GM12878 (cell line): ENCODE data around the gene FAM117B. TPM values are rescaled to one million over a fixed set of nuclear protein-coding genes. Genes with fewer than 3 reads are reported as not detected.

Experiments
- ATAC-seq: fragments of 200-7000 bp; cut with Tn5 transposase; 3 replicates; pipeline ENCODE4 v1.9.1; 2020; ENCODE audit warnings: mild to moderate bottlenecking, moderate library complexity
- BruUV-seq: library from RNA; stranded (reverse); fragments of 400-500 nt; replicated peaks from 2 replicates; lab custom pipeline; 2021; lab: Mats Ljungman, UMichigan
- CTCF ChIA-PET: fragments of 300-600 bp; sonication (Branson Sonifier 250); formaldehyde crosslinking; extraction: SDS; loops from one replicate; lab custom pipeline; 2021; ENCODE audit warnings: inconsistent platforms; lab: Yijun Ruan, JAX
- POLR2A ChIA-PET: fragments of 350-600 bp; formaldehyde crosslinking; extraction: SDS; loops from one replicate; lab custom pipeline; 2021; ENCODE audit warnings: inconsistent platforms; lab: Charles Lee
- RAD21 ChIA-PET: fragments of 300-600 bp; sonication (Branson Sonifier 250); formaldehyde crosslinking; loops from one replicate; lab custom pipeline; 2023; ENCODE audit warnings: antibody characterized with exemption; ENCODE audit not compliant: unreplicated experiment; lab: Charles Lee
- SMC1A ChIA-PET: fragments of 300-600 bp; sonication (Branson Sonifier 250); formaldehyde crosslinking; loops from one replicate; lab custom pipeline; 2023; ENCODE audit not compliant: unreplicated experiment, uncharacterized antibody; lab: Charles Lee
- DNase-seq: peaks from one replicate; pipeline ENCODE4 v3.0.0-alpha.2; 2011; ENCODE audit warnings: low read depth, low spot score
- FAIRE-seq: peaks from 3 replicates; lab custom pipeline; 2011; peaks lifted over from hg19 to GRCh38; lab: Jason Lieb, UNC
- H2AFZ ChIP-seq: 2 replicates; pipeline ENCODE4 v1.6.0; 2011; ENCODE audit warnings: low read depth, low read length, control low read depth; ENCODE audit not compliant: control insufficient read depth
- H3K27ac ChIP-seq: 2 replicates; pipeline ENCODE4 v1.5.1; 2011; ENCODE audit warnings: control low read depth; ENCODE audit not compliant: control insufficient read depth, insufficient read depth
- H3K27me3 ChIP-seq, 2 experiments: replicated peaks in 1 of 2; 2 replicates each; pipeline versions ENCODE4 v1.6.0 to v1.6.1; 2011; ENCODE audit warnings: low read length in 1 of 2; ENCODE audit not compliant: control insufficient read depth in 2 of 2, insufficient read depth in 2 of 2
- H3K36me3 ChIP-seq, 2 experiments: 2 replicates each; pipeline ENCODE4 v1.5.1; 2011; ENCODE audit warnings: low read length in 1 of 2; ENCODE audit not compliant: control insufficient read depth in 2 of 2, insufficient read depth in 2 of 2
- H3K4me1 ChIP-seq: 2 replicates; pipeline ENCODE4 v1.6.1; 2011; ENCODE audit warnings: mild to moderate bottlenecking, low read length, moderate library complexity, mixed read lengths; ENCODE audit not compliant: control insufficient read depth, insufficient read depth
- H3K4me2 ChIP-seq: 2 replicates; pipeline ENCODE4 v1.6.0; 2011; ENCODE audit warnings: control low read depth; ENCODE audit not compliant: control insufficient read depth, insufficient read depth
- H3K4me3 ChIP-seq: fragments of 200-600 bp; sonication (generic); 2 replicates; pipeline ENCODE4 v1.5.1; 2016
- H3K79me2 ChIP-seq: 2 replicates; pipeline ENCODE4 v1.6.0; 2011; ENCODE audit warnings: low read length; ENCODE audit not compliant: control insufficient read depth, insufficient read depth
- H3K9ac ChIP-seq: 2 replicates; pipeline ENCODE4 v1.8.0; 2011; ENCODE audit warnings: low read length, control low read depth, mixed read lengths; ENCODE audit not compliant: control insufficient read depth, insufficient read depth
- H3K9me3 ChIP-seq: replicated peaks from 3 replicates; pipeline ENCODE4 v1.5.1; 2011; ENCODE audit warnings: mild to moderate bottlenecking, low read length; ENCODE audit not compliant: control insufficient read depth, insufficient read depth
- H4K20me1 ChIP-seq: 2 replicates; pipeline ENCODE4 v1.6.0; 2011; ENCODE audit not compliant: control insufficient read depth, insufficient read depth
- CBX3 ChIP-seq: fragments of 200-600 bp; sonication (generic); IDR thresholded peaks from 2 replicates; pipeline ENCODE4 v1.6.1; 2016; ENCODE audit warnings: low read depth, borderline replicate concordance
- CEBPZ ChIP-seq: fragments of 150-350 bp; IDR thresholded peaks from 2 replicates; pipeline ENCODE4 v1.6.1; 2016; ENCODE audit warnings: low read depth, low read length
- CTCF ChIP-seq, 3 experiments: IDR thresholded peaks in 2 of 3; conservative IDR thresholded peaks in 1 of 3; 2 replicates each; pipeline ENCODE4 v1.5.1; 2011; ENCODE audit warnings: low read depth in 3 of 3, low read length in 3 of 3, mild to moderate bottlenecking in 3 of 3, control low read depth in 2 of 3, moderate library complexity in 2 of 3, inconsistent platforms in 1 of 3, mixed read lengths in 1 of 3; ENCODE audit not compliant: control insufficient read depth in 2 of 3, insufficient read depth in 1 of 3; ENCODE audit errors: extremely low read depth in 1 of 3
- FOS ChIP-seq: IDR thresholded peaks from 3 replicates; pipeline ENCODE4 v1.6.1; 2011; ENCODE audit warnings: borderline replicate concordance; ENCODE audit not compliant: insufficient read length; ENCODE audit errors: extremely low read depth
- FOXK2 ChIP-seq: fragments of 450-650 bp; IDR thresholded peaks from 2 replicates; pipeline ENCODE4 v1.6.1; 2017; ENCODE audit warnings: mild to moderate bottlenecking, moderate library complexity
- HDAC2 ChIP-seq: fragments of 200-600 bp; sonication (generic); IDR thresholded peaks from 2 replicates; pipeline ENCODE4 v1.6.1; 2017
- HDGF ChIP-seq: fragments of 450-650 bp; IDR thresholded peaks from 2 replicates; pipeline ENCODE4 v1.6.1; 2016; ENCODE audit warnings: antibody characterized with exemption
- JUND ChIP-seq: IDR thresholded peaks from 2 replicates; pipeline ENCODE4 v1.6.1; 2012; ENCODE audit warnings: low read depth, mild to moderate bottlenecking, low read length, improper control_type of control experiment, moderate library complexity
- KAT2A ChIP-seq: conservative IDR thresholded peaks from 2 replicates; pipeline ENCODE4 v1.6.1; 2011; ENCODE audit warnings: low read depth, low read length; ENCODE audit not compliant: control insufficient read depth
- NR2C1 ChIP-seq: fragments of 450-650 bp; IDR thresholded peaks from 2 replicates; pipeline ENCODE4 v1.6.1; 2017; ENCODE audit warnings: antibody characterized with exemption, mild to moderate bottlenecking, moderate library complexity
- SREBF1 ChIP-seq: IDR thresholded peaks from 2 replicates; pipeline ENCODE4 v1.6.1; 2012; ENCODE audit warnings: mild to moderate bottlenecking, low read length
- TBL1XR1 ChIP-seq: IDR thresholded peaks from 2 replicates; pipeline ENCODE4 v1.6.1; 2012; ENCODE audit warnings: low read depth, low read length, improper control_type of control experiment
- ZBED1 ChIP-seq: IDR thresholded peaks from 2 replicates; pipeline ENCODE4 v1.6.1; 2016; ENCODE audit warnings: borderline replicate concordance
- ZNF24 ChIP-seq: fragments of 450-650 bp; IDR thresholded peaks from 2 replicates; pipeline ENCODE4 v1.6.1; 2017; ENCODE audit warnings: antibody characterized with exemption, mild to moderate bottlenecking
- ZNF274 ChIP-seq: IDR thresholded peaks from one replicate; pipeline ENCODE4 v1.8.0; 2011; ENCODE audit not compliant: insufficient read length, insufficient read depth
- ZNF687 ChIP-seq: fragments of 450-650 bp; IDR thresholded peaks from 2 replicates; pipeline ENCODE4 v1.6.1; 2017; ENCODE audit warnings: mild to moderate bottlenecking, moderate library complexity
- ZSCAN29 ChIP-seq: fragments of 450-650 bp; IDR thresholded peaks from 2 replicates; pipeline ENCODE4 v1.6.1; 2017; ENCODE audit warnings: mild to moderate bottlenecking, moderate library complexity
- WGBS: methylation state at CpG from one replicate; pipeline ENCODE4 v1.1.6; 2016; ENCODE audit warnings: low lambda C conversion rate; ENCODE audit not compliant: insufficient replicate concordance, insufficient coverage; ENCODE audit errors: missing lambda C conversion rate; 5-methylcytosine and 5-hydroxymethylcytosine counted together
- in situ Hi-C: fragments of 300-500 bp; cut with MboI; formaldehyde crosslinking; loops from 9 replicates; pipeline ENCODE4 v1.14.3; 2018; ENCODE audit warnings: mixed read lengths
- intact Hi-C: fragments of 100-400 bp; cut with micrococcal nuclease; formaldehyde crosslinking; loops from one replicate; pipeline ENCODE4 v1.14.2; 2022; ENCODE audit not compliant: unreplicated experiment
- polyA plus RNA-seq, 11 experiments: library from polyadenylated mRNA; depleted of rRNA in 4 of 11; unstranded in 6 of 11; stranded (reverse) in 5 of 11; fragments of >200 nt; fragmentation: Nextera tagmentation in 4 of 11; fragmentation: Illumina TruSeq in 1 of 11; extraction: Ambion mirVana in 4 of 11; extraction: Trizol in 1 of 11; gene quantifications; 1 replicate in 1 of 11; 2 replicates in 10 of 11; pipeline versions ENCODE4 v1.2.1 to v1.2.3, GENCODE V29; 2011 to 2016; ENCODE audit warnings: inconsistent platforms in 2 of 11, missing spikeins in 2 of 11, low read depth in 1 of 11
- total RNA-seq, 4 experiments: library from RNA; depleted of rRNA in 3 of 4; stranded (reverse); fragments of >200 nt in 3 of 4; fragmentation: Illumina TruSeq in 1 of 4; extraction: Trizol in 1 of 4; gene quantifications; 2 replicates each; pipeline versions ENCODE4 v1.2.1 to v1.2.3, GENCODE V29; 2013 to 2021

The FAM117B gene
- total and polyA plus RNA-seq, 10 of the 15 experiments (the other 5 are each of a cell fraction or from before 2014, with no cell fraction given) = 1.6 to 7.6 (median 4.2) TPM

GRCh38 chr2:202605174-202605573 is 29.6 kb upstream of the FAM117B start:
- Histone ChIP-seq H3K36me3 (no peaks in the 10 kb centered on the region), H3K4me3 (no peak overlapping the region)
- 100% methylated on average over 1 of the region's 1 CpG for WGBS
- FAIRE-seq = no peak
- ATAC-seq = no peak
- no peak for TF ChIP-seq ZBED1
- TF ChIP-seq ZNF274 = no peak
- no peak for TF ChIP-seq FOXK2
- no peak for TF ChIP-seq HDAC2
- TF ChIP-seq HDGF = no peak
- no peak for TF ChIP-seq ZNF687
- no peak for TF ChIP-seq KAT2A
- TF ChIP-seq NR2C1 = no peak
- no peak for TF ChIP-seq JUND
- no peak for TF ChIP-seq FOS
- no peak for TF ChIP-seq ZSCAN29
- TF ChIP-seq TBL1XR1 = no peak
- no peak for TF ChIP-seq CTCF (IDR thresholded peaks at IDR 0.05 in 2 of 3, conservative IDR thresholded peaks at IDR 0.05 in 1 of 3; ENCODE audit: control insufficient read depth in 2 of 3, extremely low read depth in 1 of 3, insufficient read depth in 1 of 3, low read depth in 3 of 3, low read length in 3 of 3)
- TF ChIP-seq SREBF1 = no peak
- no peak for TF ChIP-seq CEBPZ
- no peak for TF ChIP-seq CBX3
- no peak for TF ChIP-seq ZNF24
- TF ChIP-seq, all 136 proteins: peak for 0
- Histone ChIP-seq H3K27ac (no peak overlapping the region), H2AFZ (no peak overlapping the region), H3K9me3 (no peaks in the 10 kb centered on the region; the same call in 2 of the 3 replicates), H3K9ac (no peak overlapping the region), H3K27me3 (no peaks in the 10 kb centered on the region), H3K79me2 (no peaks in the 10 kb centered on the region), H4K20me1 (no peaks in the 10 kb centered on the region), H3K4me2 (no peak overlapping the region; the same call in 1 of the 2 replicates), H3K4me1 (peaks cover 35% of the 10 kb centered on the region)
- in situ Hi-C loops = no loop called here
- POLR2A ChIA-PET = no interaction called here
- RAD21 ChIA-PET = no interaction called here
- no peak for DNase-seq
- SMC1A ChIA-PET = no interaction called here
- CTCF ChIA-PET = no interaction called here
- BruUV-seq = no TSS peak
- intact Hi-C loops = no loop called here
